Measurements from ENCODE around the gene NME1. TPM values are rescaled to one million over a fixed set of nuclear protein-coding genes. Genes with fewer than 3 reads are reported as not detected.

Gene NME1
- total and polyA plus RNA-seq, 10 of the 15 experiments (the other 5 are each of a cell fraction or from before 2014, with no cell fraction given) = 273 to 1,362 (median 455) TPM

DNA sequence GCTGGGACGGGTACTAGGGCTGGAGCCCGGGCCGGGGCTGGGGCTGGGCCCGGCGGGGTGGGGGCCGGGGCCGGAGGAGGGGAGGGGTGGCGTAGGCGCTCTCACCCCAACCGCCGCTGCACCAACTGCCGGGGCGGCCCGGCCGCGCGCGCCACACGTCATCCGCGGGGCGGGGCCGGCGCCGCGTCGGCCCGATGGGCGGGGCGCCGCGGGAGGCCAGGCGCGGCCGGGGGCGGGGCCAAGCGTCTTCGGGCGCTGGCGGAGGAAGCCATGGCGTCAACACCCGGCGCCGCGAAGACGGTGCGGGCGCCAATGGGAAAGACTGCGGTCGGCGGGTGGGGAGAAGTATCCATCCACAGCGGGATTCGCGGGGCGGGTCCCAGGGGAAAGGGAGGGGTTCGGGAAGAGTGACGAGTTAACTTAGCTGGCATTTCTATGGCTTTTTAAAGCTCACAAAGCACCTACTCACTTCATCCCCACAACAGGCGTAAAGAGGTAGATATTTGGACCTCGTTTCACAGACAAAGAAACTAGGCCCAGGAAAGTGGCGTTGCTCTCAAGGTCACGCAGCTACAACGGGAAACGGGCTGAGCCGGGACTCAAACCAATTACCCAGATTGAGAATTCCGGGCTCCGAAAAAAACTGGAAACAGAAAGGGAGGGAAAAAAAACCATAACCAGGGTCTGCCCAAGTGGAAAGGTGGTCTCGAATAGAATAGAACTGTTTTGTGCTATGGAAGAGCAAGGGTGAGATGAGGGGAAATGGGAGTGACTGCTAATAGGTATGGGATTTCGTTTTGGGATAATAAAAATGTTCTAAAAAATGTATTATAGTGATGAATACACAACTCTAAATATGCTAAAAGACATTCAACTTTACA is 32.4 kb upstream of the NME1 start, which contains the start of gene SPAG9:
TSS of gene SPAG9 (minus strand) at position 130 of the 881 bp plus-strand sequence. CDS start 212 bp downstream, outside the sequence.
- peak within 1 kb of the TSS; percentile 81 for H3K27ac ChIP-seq (ENCODE audit: control insufficient read depth, insufficient read depth)
- H3K4me3 ChIP-seq = peak within 1 kb of the TSS; percentile 85
- no peaks in the 10 kb centered on the region for H3K27me3 ChIP-seq (replicated peaks in 1 of 2; ENCODE audit: control insufficient read depth in 2 of 2, insufficient read depth in 2 of 2, low read length in 1 of 2)
- TSS peak; percentile 97 for BruUV-seq (replicated peaks)
- H3K9me3 ChIP-seq (replicated peaks; ENCODE audit: control insufficient read depth, insufficient read depth, low read length) = no peaks in the 10 kb centered on the region
- peak within 1 kb of the TSS; percentile 94 for H3K4me2 ChIP-seq (ENCODE audit: control insufficient read depth, insufficient read depth)
- 2% methylated on average over 13 of the region's 68 CpGs for WGBS (ENCODE audit: insufficient coverage, insufficient replicate concordance, low lambda C conversion rate, missing lambda C conversion rate)
- H2AFZ ChIP-seq (ENCODE audit: control insufficient read depth, low read depth, low read length) = peak within 1 kb of the TSS; percentile 92
- SMC1A ChIA-PET (ENCODE audit: uncharacterized antibody, unreplicated experiment) = interaction anchor here (0.8 to 2.6 kb wide), 6 partner anchors 32 to 356 kb away, joined by 3 to 16 read pairs (median 4); partner anchors contain the start of gene NME1
- peaks cover 15% of the 10 kb centered on the region; the same call in 1 of the 2 replicates for H3K4me1 ChIP-seq (ENCODE audit: control insufficient read depth, insufficient read depth, low read length)
- in situ Hi-C loops (cut with MboI) = no loop called here
- intact Hi-C loops (cut with micrococcal nuclease; ENCODE audit: unreplicated experiment) = loop anchor here (1.0 kb wide), 1 partner anchor 32 kb away; the partner anchor contains the start of gene NME1
- H3K9ac ChIP-seq (ENCODE audit: control insufficient read depth, insufficient read depth, low read length) = peak within 1 kb of the TSS; percentile 83
- H3K36me3 ChIP-seq (ENCODE audit: control insufficient read depth in 2 of 2, insufficient read depth in 2 of 2, low read length in 1 of 2) = no peaks in the 10 kb centered on the region
- H3K79me2 ChIP-seq (ENCODE audit: control insufficient read depth, insufficient read depth, low read length) = peaks cover 44% of the 10 kb centered on the region
- peak; percentile 65 for FAIRE-seq
- POLR2A ChIA-PET = interaction anchor here (0.8 to 3.5 kb wide), 13 partner anchors 8 to 254 kb away, joined by 3 to 18 read pairs (median 5); partner anchors contain the start of genes NME1, NME2 and TOB1
- H4K20me1 ChIP-seq (ENCODE audit: control insufficient read depth, insufficient read depth) = no peaks in the 10 kb centered on the region
- CTCF ChIA-PET = interaction anchor here (0.8 to 3.3 kb wide), 5 partner anchors 28 to 121 kb away, joined by 4 to 17 read pairs (median 5); partner anchors contain the start of gene NME1
- peak; percentile 78 for ATAC-seq
- peak; percentile 60 for DNase-seq (ENCODE audit: low read depth, low spot score)
- RAD21 ChIA-PET (ENCODE audit: unreplicated experiment) = interaction anchor here (0.7 to 2.0 kb wide), 11 partner anchors 9 to 254 kb away, joined by 3 to 15 read pairs (median 4); partner anchors contain the start of genes NME1 and TOB1
- TF ChIP-seq RAD21 (IDR thresholded peaks at IDR 0.05; ENCODE audit: insufficient read depth, low read depth, low read length) = no peak
- no peak for TF ChIP-seq CUX1 (IDR thresholded peaks at IDR 0.05; ENCODE audit: insufficient replicate concordance, low read depth, low read length)
- no peak for TF ChIP-seq CEBPB (IDR thresholded peaks at IDR 0.05; ENCODE audit: borderline replicate concordance in 1 of 2, low read depth in 2 of 2, low read length in 2 of 2)
- no peak for TF ChIP-seq KAT2A (conservative IDR thresholded peaks at IDR 0.05; ENCODE audit: control insufficient read depth, low read depth, low read length)
- TF ChIP-seq HDGF (IDR thresholded peaks at IDR 0.05) = no peak
- TF ChIP-seq ZBTB33 (IDR thresholded peaks at IDR 0.05) = no peak
- TF ChIP-seq ZSCAN29 (IDR thresholded peaks at IDR 0.05) = no peak
- peak; percentile 91 for TF ChIP-seq RUNX3 (IDR thresholded peaks at IDR 0.05; ENCODE audit: low read length)
- TF ChIP-seq SMC3 (IDR thresholded peaks at IDR 0.05; ENCODE audit: borderline replicate concordance, low read length) = no peak
- TF ChIP-seq ZBED1 (IDR thresholded peaks at IDR 0.05; ENCODE audit: borderline replicate concordance) = 0 out of 2 replicates have a peak, but pooled peaks have one; percentile 25
- no peak for TF ChIP-seq SUPT20H (IDR thresholded peaks at IDR 0.05; ENCODE audit: borderline replicate concordance, control insufficient read depth, low read depth, low read length)
- TF ChIP-seq PAX5 (IDR thresholded peaks at IDR 0.05; ENCODE audit: borderline replicate concordance, low read depth, low read length) = no peak
- peak; percentile 28 for TF ChIP-seq MXI1 (IDR thresholded peaks at IDR 0.05; ENCODE audit: low read depth, low read length)
- peak; percentile 52; the same call in 1 of the 2 replicates for TF ChIP-seq ZNF207 (IDR thresholded peaks at IDR 0.05; ENCODE audit: borderline replicate concordance)
- no peak for TF ChIP-seq ZNF24 (IDR thresholded peaks at IDR 0.05)
- no peak for TF ChIP-seq TCF7 (IDR thresholded peaks at IDR 0.05; ENCODE audit: borderline replicate concordance)

Measured in GM12878 (cell line).